Esophagus muscularis mucosa (tissue), 4 donors: ENCODE results near the gene NCOA4.

Experiments used
- CTCF ChIP-seq, 3 experiments: fragments of 200-600 bp in 2 of 3; fragments of 450-650 bp in 1 of 3; sonication (generic) in 2 of 3; IDR thresholded peaks; one replicate each; pipeline ENCODE4 v1.5.1; 2017 to 2019; ENCODE audit warnings: antibody characterized with exemption in 3 of 3, mild to moderate bottlenecking in 2 of 3, moderate library complexity in 1 of 3
- EP300 ChIP-seq: sonication (generic); formaldehyde crosslinking; IDR thresholded peaks from one replicate; pipeline ENCODE4 v1.6.1; 2017; ENCODE audit warnings: antibody characterized with exemption
- POLR2A ChIP-seq: fragments of 450-650 bp; IDR thresholded peaks from one replicate; pipeline ENCODE4 v1.6.1; 2017; ENCODE audit warnings: antibody characterized with exemption, moderate library complexity, mild to moderate bottlenecking, low read depth
- POLR2AphosphoS5 ChIP-seq, 2 donors: sonication (generic); formaldehyde crosslinking; IDR thresholded peaks; one replicate each; pipeline ENCODE4 v1.6.1; 2017; ENCODE audit warnings: antibody characterized with exemption in 2 of 2

- TF ChIP-seq POLR2A (no peak), CTCF (IDR thresholded peaks at IDR 0.05) (no peak), EP300 (no peak), POLR2AphosphoS5 (IDR thresholded peaks at IDR 0.05) (no peak)
Observed at GRCh38 chr10:46074196-46074946, 43.9 kb upstream of the NCOA4 start.
